Measurements from ENCODE around the gene IGSF9. TPM values are rescaled to one million over a fixed set of nuclear protein-coding genes. Genes with fewer than 3 reads are reported as not detected.

IGSF9 gene
- total RNA-seq, 2 experiments from 2014 or later, result not detected

DNA sequence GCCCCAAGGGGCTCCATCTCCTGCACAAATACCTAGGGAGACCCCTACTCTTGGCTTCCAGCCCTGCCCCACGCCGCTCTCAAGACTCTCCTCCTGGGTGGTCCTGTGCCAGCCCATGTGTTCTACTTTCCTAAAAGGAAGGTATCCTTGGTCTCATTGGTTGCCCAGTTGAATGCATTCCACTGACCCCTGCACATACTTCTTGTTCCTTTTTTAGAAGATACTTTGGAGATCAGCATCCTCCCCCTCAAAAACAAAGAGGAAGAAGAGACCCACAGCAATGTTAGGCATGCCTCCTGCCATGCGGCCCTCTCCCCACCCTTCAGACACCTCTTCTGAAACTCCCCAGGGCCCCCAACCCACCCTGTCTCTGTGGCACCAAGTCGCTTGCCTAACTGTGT lies 4.6 kb upstream of the IGSF9 start:
- no peaks in the 10 kb centered on the region for H3K36me3 Mint-ChIP-seq (ENCODE audit: low read depth)
- ATAC-seq (ENCODE audit: poor library complexity) (no peak), DNase-seq (no peak)
- POLR2A ChIA-PET, result no interaction called here
- H3K4me3 ChIP-seq (ENCODE audit: low read length), result no peak overlapping the region
- no peaks in the 10 kb centered on the region for H3K9me3 Mint-ChIP-seq
- peaks cover 29% of the 10 kb centered on the region for H3K27me3 Mint-ChIP-seq
- peaks cover 12% of the 10 kb centered on the region for H3K4me1 ChIP-seq (ENCODE audit: insufficient read depth, low read length)
- intact Hi-C loops (cut with DNase I, micrococcal nuclease), result loop anchor here in 1 of 2 experiments (5.0 kb wide), 3 partner anchors 153 to 818 kb away; no protein-coding TSS in a partner anchor
- CTCF ChIA-PET, result interaction anchor here (1.0 kb wide), 1 partner anchor 14 kb away, joined by 3 read pairs; no protein-coding TSS in a partner anchor
- no peak overlapping the region for H3K27ac ChIP-seq (ENCODE audit: low read depth in 1 of 2, low read length in 2 of 2)
- no peaks in the 10 kb centered on the region for H3K36me3 ChIP-seq (ENCODE audit: insufficient read depth, low read length)
- no peak overlapping the region for H3K27ac Mint-ChIP-seq
- H3K4me1 Mint-ChIP-seq (ENCODE audit: low read depth), result peaks cover 6% of the 10 kb centered on the region
- TF ChIP-seq, protein P1, sequence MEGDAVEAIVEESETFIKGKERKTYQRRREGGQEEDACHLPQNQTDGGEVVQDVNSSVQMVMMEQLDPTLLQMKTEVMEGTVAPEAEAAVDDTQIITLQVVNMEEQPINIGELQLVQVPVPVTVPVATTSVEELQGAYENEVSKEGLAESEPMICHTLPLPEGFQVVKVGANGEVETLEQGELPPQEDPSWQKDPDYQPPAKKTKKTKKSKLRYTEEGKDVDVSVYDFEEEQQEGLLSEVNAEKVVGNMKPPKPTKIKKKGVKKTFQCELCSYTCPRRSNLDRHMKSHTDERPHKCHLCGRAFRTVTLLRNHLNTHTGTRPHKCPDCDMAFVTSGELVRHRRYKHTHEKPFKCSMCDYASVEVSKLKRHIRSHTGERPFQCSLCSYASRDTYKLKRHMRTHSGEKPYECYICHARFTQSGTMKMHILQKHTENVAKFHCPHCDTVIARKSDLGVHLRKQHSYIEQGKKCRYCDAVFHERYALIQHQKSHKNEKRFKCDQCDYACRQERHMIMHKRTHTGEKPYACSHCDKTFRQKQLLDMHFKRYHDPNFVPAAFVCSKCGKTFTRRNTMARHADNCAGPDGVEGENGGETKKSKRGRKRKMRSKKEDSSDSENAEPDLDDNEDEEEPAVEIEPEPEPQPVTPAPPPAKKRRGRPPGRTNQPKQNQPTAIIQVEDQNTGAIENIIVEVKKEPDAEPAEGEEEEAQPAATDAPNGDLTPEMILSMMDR (IDR thresholded peaks at IDR 0.05), result no peak
- H3K27me3 ChIP-seq (ENCODE audit: control insufficient read depth in 1 of 2, insufficient read depth in 2 of 2, low read length in 2 of 2), result peaks cover 9 to 34% of the 10 kb centered on the region in 2 experiments
- H3K4me3 Mint-ChIP-seq, result no peak overlapping the region
- H3K9me3 ChIP-seq (ENCODE audit: control insufficient read depth in 1 of 2, insufficient read depth in 1 of 2, low read length in 2 of 2), result no peaks in the 10 kb centered on the region

DNA sequence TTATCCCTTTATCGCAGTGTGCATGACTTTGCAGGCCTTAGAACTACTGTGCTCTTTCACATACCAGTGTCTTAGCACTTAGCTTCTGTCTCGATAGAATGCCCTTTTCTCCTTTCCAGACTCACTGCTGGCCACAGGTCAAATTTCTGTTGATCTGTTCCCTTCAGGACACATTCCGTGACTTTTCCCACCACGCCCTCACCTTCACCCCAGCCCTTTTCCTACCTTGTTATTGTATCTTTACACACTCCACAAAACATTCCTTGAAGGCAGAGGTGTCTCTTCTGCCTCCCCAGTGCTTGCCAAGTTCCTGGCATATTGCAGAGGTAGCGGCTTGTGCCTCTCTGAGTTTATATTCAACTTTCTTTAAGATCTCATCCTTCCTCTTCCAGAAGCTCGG lies 3.7 kb upstream of the IGSF9 start:
- peaks cover 15% of the 10 kb centered on the region for H3K4me1 ChIP-seq (ENCODE audit: insufficient read depth, low read length)
- no peak overlapping the region for H3K4me3 Mint-ChIP-seq
- no peak for ATAC-seq (ENCODE audit: poor library complexity)
- CTCF ChIA-PET, result interaction anchor here (1.0 kb wide), 1 partner anchor 13 kb away, joined by 3 read pairs; no protein-coding TSS in a partner anchor
- no peaks in the 10 kb centered on the region for H3K9me3 ChIP-seq (ENCODE audit: control insufficient read depth in 1 of 2, insufficient read depth in 1 of 2, low read length in 2 of 2)
- no peak overlapping the region for H3K27ac Mint-ChIP-seq
- no peaks in the 10 kb centered on the region for H3K36me3 ChIP-seq (ENCODE audit: insufficient read depth, low read length)
- peaks cover 10% of the 10 kb centered on the region for H3K4me1 Mint-ChIP-seq (ENCODE audit: low read depth)
- H3K27me3 ChIP-seq (ENCODE audit: control insufficient read depth in 1 of 2, insufficient read depth in 2 of 2, low read length in 2 of 2), result peaks cover 18 to 39% of the 10 kb centered on the region in 2 experiments
- H3K36me3 Mint-ChIP-seq (ENCODE audit: low read depth), result no peaks in the 10 kb centered on the region
- H3K4me3 ChIP-seq (ENCODE audit: low read length), result no peak overlapping the region
- no peak overlapping the region for H3K27ac ChIP-seq (ENCODE audit: low read depth in 1 of 2, low read length in 2 of 2)
- intact Hi-C loops (cut with DNase I, micrococcal nuclease), result loop anchor here in 1 of 2 experiments (5.0 kb wide), 3 partner anchors 152 to 817 kb away; no protein-coding TSS in a partner anchor
- no peak for DNase-seq
- TF ChIP-seq, protein P1 (IDR thresholded peaks at IDR 0.05), result no peak
- no peaks in the 10 kb centered on the region for H3K9me3 Mint-ChIP-seq
- H3K27me3 Mint-ChIP-seq, result peaks cover 31% of the 10 kb centered on the region
- POLR2A ChIA-PET, result no interaction called here

DNA sequence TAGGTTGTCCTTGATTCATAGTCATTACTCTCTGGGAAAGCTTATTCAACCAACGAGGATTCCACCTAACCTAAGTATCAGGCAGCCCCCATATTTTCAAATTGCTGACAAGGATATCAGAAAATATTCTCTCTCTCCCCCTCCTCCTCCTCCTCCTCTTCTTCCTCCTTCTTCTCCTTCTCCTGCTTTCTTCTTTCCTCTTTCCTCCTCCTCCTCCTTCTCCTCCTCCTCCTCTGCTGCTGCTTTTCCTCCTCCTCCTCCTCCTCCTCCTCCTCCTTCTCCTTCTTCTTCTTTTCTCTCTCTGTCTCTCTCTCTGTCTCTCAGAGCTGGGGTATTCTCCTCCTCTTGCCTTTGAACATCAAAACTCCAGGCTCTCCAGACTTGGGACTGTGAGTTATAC lies 2.5 kb upstream of the IGSF9 start:
- intact Hi-C loops (cut with DNase I, micrococcal nuclease), result loop anchor here in 1 of 2 experiments (5.0 kb wide), 3 partner anchors 151 to 816 kb away; no protein-coding TSS in a partner anchor
- Histone ChIP-seq H3K9me3 (ENCODE audit: control insufficient read depth in 1 of 2, insufficient read depth in 1 of 2, low read length in 2 of 2) (no peaks in the 10 kb centered on the region), H3K27ac (ENCODE audit: low read depth in 1 of 2, low read length in 2 of 2) (no peak overlapping the region), H3K4me3 (ENCODE audit: low read length) (no peak overlapping the region), H3K36me3 (ENCODE audit: insufficient read depth, low read length) (no peaks in the 10 kb centered on the region), H3K27me3 (ENCODE audit: control insufficient read depth in 1 of 2, insufficient read depth in 2 of 2, low read length in 2 of 2) (peaks cover 22 to 39% of the 10 kb centered on the region in 2 experiments), H3K4me1 (ENCODE audit: insufficient read depth, low read length) (peaks cover 15% of the 10 kb centered on the region)
- ChIA-PET POLR2A (no interaction called here), CTCF (no interaction called here)
- no peak for ATAC-seq (ENCODE audit: poor library complexity)
- H3K27me3 Mint-ChIP-seq, result peaks cover 40% of the 10 kb centered on the region
- no peaks in the 10 kb centered on the region for H3K9me3 Mint-ChIP-seq
- no peak for DNase-seq
- H3K4me3 Mint-ChIP-seq, result no peak overlapping the region
- H3K27ac Mint-ChIP-seq, result no peak overlapping the region
- peaks cover 10% of the 10 kb centered on the region for H3K4me1 Mint-ChIP-seq (ENCODE audit: low read depth)
- TF ChIP-seq, protein P1 (IDR thresholded peaks at IDR 0.05), result no peak
- H3K36me3 Mint-ChIP-seq (ENCODE audit: low read depth), result no peaks in the 10 kb centered on the region
